H1 (cell line): ENCODE results near the gene ARFGAP3.

Experiments
- CBX8 ChIP-seq: fragments of 300-800, 300-1000 bp; sonication (generic); IDR thresholded peaks from 2 replicates; pipeline ENCODE4 v1.7.1; 2016; ENCODE audit warnings: low read depth, low read length, borderline replicate concordance
- CHD2 ChIP-seq: IDR thresholded peaks from 2 replicates; pipeline ENCODE4 v1.6.1; 2012; ENCODE audit warnings: low read length, improper control_type of control experiment
- CTCF ChIP-seq, 3 experiments: IDR thresholded peaks; 1 replicate in 2 of 3; 2 replicates in 1 of 3; pipeline versions ENCODE4 v1.5.1 to v1.6.1; 2011; ENCODE audit warnings: low read length in 3 of 3, mild to moderate bottlenecking in 3 of 3, inconsistent platforms in 2 of 3, low read depth in 1 of 3, moderate library complexity in 1 of 3; ENCODE audit not compliant: insufficient read depth in 1 of 3; ENCODE audit errors: control extremely low read depth in 1 of 3
- KDM5A ChIP-seq: fragments of 200-600 bp; IDR thresholded peaks from 2 replicates; pipeline ENCODE4 v1.7.1; 2012; ENCODE audit warnings: mild to moderate bottlenecking, low read length, inconsistent platforms, mixed read lengths

GRCh38 chr22:42884616-42885375 is 27.7 kb upstream of the ARFGAP3 start:
- no peak for TF ChIP-seq KDM5A
- TF ChIP-seq CTCF (IDR thresholded peaks at IDR 0.05; ENCODE audit: control extremely low read depth in 1 of 3, insufficient read depth in 1 of 3, low read depth in 1 of 3, low read length in 3 of 3) = no peak
- TF ChIP-seq CBX8 = no peak
- no peak for TF ChIP-seq CHD2
